Measurements from ENCODE around the gene GLE1. TPM values are rescaled to one million over a fixed set of nuclear protein-coding genes. Genes with fewer than 3 reads are reported as not detected.

GLE1 gene
- total RNA-seq, 1 donor from 2014 or later: 25.4 TPM

DNA sequence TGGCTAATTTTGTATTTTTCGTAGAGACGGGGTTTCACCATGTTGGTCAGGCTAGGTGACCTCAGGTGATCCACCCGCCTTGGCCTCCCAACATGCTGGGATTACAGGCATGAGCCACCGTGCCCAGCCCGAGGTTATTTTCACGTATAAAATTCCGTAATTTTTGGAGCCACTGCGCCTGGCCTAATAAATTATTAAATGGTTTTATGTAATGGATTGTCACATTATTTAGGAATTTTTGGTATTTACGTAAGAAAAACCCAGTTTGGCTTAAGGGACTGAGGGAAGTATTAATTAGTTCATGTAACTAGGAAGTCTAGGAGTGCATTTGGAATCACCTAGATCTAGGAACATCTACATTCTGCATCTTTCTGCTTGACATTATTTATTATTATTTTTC is 8.3 kb downstream of the GLE1 start:
- TF ChIP-seq, protein P1, sequence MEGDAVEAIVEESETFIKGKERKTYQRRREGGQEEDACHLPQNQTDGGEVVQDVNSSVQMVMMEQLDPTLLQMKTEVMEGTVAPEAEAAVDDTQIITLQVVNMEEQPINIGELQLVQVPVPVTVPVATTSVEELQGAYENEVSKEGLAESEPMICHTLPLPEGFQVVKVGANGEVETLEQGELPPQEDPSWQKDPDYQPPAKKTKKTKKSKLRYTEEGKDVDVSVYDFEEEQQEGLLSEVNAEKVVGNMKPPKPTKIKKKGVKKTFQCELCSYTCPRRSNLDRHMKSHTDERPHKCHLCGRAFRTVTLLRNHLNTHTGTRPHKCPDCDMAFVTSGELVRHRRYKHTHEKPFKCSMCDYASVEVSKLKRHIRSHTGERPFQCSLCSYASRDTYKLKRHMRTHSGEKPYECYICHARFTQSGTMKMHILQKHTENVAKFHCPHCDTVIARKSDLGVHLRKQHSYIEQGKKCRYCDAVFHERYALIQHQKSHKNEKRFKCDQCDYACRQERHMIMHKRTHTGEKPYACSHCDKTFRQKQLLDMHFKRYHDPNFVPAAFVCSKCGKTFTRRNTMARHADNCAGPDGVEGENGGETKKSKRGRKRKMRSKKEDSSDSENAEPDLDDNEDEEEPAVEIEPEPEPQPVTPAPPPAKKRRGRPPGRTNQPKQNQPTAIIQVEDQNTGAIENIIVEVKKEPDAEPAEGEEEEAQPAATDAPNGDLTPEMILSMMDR (conservative IDR thresholded peaks at IDR 0.05; ENCODE audit: low read depth, low read length): no peak
- no peak overlapping the region for H3K4me3 ChIP-seq (ENCODE audit: low read depth, low read length)
- no peak for DNase-seq (ENCODE audit: low read depth)

DNA sequence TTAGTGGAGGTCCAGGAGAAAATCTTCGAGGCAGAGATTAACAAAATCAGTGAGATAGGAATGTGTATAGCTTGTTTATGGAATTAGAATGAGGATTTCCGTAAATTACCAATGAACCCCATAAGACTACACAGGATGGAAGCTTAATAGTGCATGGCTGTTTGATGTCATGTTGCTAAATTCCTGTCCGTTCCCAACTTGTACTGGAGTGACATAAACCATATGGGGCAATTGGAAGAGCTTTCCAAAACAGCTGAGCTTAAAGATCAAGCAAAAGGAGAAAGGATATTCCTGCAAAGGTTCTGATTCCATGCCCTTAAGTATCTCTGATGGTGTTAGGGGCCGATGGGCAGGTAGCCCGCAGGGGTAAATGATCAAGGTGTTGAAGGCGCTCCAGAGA is 17.4 kb downstream of the GLE1 start:
- TF ChIP-seq, protein P1 (conservative IDR thresholded peaks at IDR 0.05; ENCODE audit: low read depth, low read length): no peak
- H3K4me3 ChIP-seq (ENCODE audit: low read depth, low read length): no peak overlapping the region
- no peak for DNase-seq (ENCODE audit: low read depth)

DNA sequence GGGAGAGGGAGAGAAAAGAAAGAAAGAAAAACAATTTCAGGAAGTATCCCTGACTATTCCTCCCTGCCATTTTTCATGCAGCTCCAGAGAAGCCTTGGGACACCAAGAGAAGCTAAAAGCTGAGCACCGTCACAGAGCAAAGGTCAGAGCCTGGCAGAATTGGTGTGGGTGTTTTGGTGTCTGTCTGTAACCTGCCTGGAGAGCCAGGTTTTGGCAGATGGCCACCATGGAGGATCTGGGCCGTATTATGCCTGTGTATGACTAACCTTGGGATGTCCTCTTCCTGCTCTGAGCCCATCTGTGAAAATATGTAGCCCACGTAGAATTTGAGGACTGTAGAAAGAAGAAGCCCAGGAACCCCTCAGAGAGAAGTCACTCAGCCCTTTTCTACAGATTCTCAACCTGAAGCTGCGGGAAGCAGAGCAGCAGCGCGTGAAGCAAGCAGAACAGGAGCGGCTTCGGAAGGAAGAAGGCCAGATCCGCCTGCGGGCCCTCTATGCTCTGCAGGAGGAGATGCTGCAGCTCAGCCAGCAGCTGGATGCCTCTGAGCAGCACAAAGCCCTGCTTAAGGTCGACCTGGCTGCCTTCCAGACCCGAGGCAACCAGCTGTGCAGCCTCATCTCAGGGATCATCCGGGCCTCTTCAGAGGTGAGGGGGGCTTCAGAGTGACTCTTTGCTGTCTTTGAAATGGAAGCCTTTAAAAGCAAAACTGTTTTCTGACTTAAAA is 18.8 kb downstream of the GLE1 start:
- no peak overlapping the region for H3K4me3 ChIP-seq (ENCODE audit: low read depth, low read length)
- TF ChIP-seq, protein P1 (conservative IDR thresholded peaks at IDR 0.05; ENCODE audit: low read depth, low read length): no peak
- DNase-seq (ENCODE audit: low read depth): no peak

DNA sequence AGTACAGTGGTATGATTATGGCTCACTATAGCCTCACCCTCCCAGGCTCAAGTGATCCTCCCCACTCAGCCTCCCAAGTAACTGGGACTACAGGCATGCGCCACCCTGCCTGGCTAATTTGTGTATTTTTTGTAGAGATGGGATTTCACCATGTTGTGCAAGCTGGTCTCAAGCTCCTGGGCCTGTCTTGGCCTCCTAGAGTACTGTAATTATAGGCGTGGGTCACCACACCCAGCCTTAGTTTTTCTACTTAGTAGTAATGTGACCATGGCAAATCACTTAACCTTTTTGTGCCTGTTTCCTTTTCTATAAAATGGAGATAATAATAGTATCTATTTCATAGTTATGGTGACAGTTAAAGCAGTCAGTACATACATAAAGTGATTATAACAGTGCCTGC is 22.2 kb downstream of the GLE1 start:
- TF ChIP-seq, protein P1 (conservative IDR thresholded peaks at IDR 0.05; ENCODE audit: low read depth, low read length): no peak
- H3K4me3 ChIP-seq (ENCODE audit: low read depth, low read length): no peak overlapping the region
- no peak for DNase-seq (ENCODE audit: low read depth)

DNA sequence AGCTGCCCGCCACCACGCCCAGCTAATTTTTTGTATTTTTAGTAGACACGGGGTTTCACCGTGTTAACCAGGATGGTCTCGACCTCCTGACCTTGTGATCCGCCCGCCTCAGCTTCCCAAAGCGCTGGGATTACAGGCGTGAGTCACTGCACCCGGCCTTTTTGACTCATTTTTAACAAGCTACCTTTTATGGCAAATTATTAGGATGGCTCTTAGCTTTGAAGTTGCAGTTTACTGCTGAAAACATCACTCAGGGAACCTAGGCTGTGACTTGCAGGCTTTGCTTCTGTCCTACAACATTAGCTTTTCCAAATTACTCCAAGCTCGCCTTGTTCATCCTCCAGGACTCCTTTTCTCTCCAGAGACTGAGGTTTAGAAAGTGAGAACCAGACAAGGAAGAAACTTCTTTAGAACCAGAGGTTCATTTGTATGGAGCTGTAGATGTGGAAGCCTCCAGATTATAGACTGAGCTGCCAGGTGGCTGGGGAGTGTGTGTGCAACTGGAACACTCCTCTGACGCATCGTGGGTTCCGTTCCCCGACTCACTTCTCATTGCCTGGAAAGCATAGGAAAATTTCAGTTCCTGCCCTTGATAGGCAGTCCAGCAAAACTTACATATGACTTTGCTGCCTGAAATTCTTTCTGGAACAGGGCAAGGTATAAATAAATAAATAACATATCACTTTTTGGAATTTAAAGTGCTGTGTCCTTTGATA is 24.1 kb downstream of the GLE1 start:
- no peak for DNase-seq (ENCODE audit: low read depth)
- TF ChIP-seq, protein P1 (conservative IDR thresholded peaks at IDR 0.05; ENCODE audit: low read depth, low read length): no peak

DNA sequence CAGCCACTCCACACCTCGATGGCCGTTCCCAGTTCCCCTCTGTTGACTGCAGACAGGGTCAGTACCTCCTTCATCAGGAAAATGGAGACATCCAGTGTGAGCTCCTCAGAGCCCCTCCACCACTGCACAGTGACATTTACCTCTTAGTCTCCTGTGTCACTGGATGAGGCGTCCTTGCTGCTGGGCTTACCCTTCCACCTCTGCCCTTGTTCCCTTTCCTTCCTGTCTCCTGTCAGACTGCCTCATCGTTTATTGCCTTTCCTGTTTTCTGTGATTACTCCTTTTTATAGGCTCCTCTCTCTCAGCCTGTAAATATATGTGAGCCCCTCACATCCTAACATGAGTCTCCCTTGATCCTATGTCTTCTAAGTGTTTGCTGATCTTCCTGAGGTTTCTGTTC is 24.7 kb downstream of the GLE1 start:
- TF ChIP-seq, protein P1 (conservative IDR thresholded peaks at IDR 0.05; ENCODE audit: low read depth, low read length): no peak
- no peak overlapping the region for H3K4me3 ChIP-seq (ENCODE audit: low read depth, low read length)
- DNase-seq (ENCODE audit: low read depth): no peak

More for the DNA sequence above, 24.1 kb downstream of the GLE1 start:
- H3K4me3 ChIP-seq (ENCODE audit: low read depth, low read length): no peak overlapping the region

Data from epithelial cell of proximal tubule (primary cell).